ENCODE measurements around the gene HOXB2. TPM values are rescaled to one million over a fixed set of nuclear protein-coding genes. Genes with fewer than 3 reads are reported as not detected.

The HOXB2 gene
- total RNA-seq, 1 experiment from 2014 or later: not detected

GRCh38 chr17:48506246-48506645 lies 38.7 kb downstream of the HOXB2 start:
- no peak overlapping the region for H3K18ac ChIP-seq (ENCODE audit: insufficient read length, low read depth, low read length)
- no peak overlapping the region for H3K4me3 Mint-ChIP-seq
- H3T11ph ChIP-seq (ENCODE audit: low read length): no peak overlapping the region
- H3K27ac Mint-ChIP-seq: no peak overlapping the region
- TF ChIP-seq, protein P1, sequence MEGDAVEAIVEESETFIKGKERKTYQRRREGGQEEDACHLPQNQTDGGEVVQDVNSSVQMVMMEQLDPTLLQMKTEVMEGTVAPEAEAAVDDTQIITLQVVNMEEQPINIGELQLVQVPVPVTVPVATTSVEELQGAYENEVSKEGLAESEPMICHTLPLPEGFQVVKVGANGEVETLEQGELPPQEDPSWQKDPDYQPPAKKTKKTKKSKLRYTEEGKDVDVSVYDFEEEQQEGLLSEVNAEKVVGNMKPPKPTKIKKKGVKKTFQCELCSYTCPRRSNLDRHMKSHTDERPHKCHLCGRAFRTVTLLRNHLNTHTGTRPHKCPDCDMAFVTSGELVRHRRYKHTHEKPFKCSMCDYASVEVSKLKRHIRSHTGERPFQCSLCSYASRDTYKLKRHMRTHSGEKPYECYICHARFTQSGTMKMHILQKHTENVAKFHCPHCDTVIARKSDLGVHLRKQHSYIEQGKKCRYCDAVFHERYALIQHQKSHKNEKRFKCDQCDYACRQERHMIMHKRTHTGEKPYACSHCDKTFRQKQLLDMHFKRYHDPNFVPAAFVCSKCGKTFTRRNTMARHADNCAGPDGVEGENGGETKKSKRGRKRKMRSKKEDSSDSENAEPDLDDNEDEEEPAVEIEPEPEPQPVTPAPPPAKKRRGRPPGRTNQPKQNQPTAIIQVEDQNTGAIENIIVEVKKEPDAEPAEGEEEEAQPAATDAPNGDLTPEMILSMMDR (conservative IDR thresholded peaks at IDR 0.05): no peak
- H2AFZ ChIP-seq (ENCODE audit: low read length): no peak overlapping the region
- H3K23ac ChIP-seq (ENCODE audit: insufficient read length, low read depth, low read length): no peak overlapping the region
- H2BK15ac ChIP-seq (ENCODE audit: low read depth, low read length): no peak overlapping the region
- H2BK5ac ChIP-seq (ENCODE audit: insufficient read length, low read length): no peak overlapping the region
- H2BK120ac ChIP-seq (ENCODE audit: low read depth, low read length, poor library complexity, severe bottlenecking): no peak overlapping the region
- 0 out of 2 replicates have a peak, but pooled peaks cover 2% of the 10 kb centered on the region for H3K79me2 ChIP-seq (ENCODE audit: insufficient read depth, low read length)
- H3K4me1 Mint-ChIP-seq: peaks cover 16 to 22% of the 10 kb centered on the region in 2 experiments
- H3K9ac ChIP-seq (ENCODE audit: extremely low read depth, insufficient read length, low read length): no peak overlapping the region
- no peaks in the 10 kb centered on the region for H3K9me3 Mint-ChIP-seq
- H4K91ac ChIP-seq (ENCODE audit: insufficient read length, low read depth, low read length): no peak overlapping the region
- no peak overlapping the region for H2BK20ac ChIP-seq (ENCODE audit: low read depth, low read length, poor library complexity, severe bottlenecking)
- DNase-seq: no peak
- H3K14ac ChIP-seq (ENCODE audit: insufficient read depth, low read length): no peak overlapping the region
- H4K8ac ChIP-seq (replicated peaks; ENCODE audit: insufficient read length, low read depth, low read length): no peak overlapping the region
- H2BK12ac ChIP-seq (ENCODE audit: insufficient read length, low read depth, low read length): no peak overlapping the region
- H2AK5ac ChIP-seq (ENCODE audit: insufficient read length, low read length): no peak overlapping the region
- no peak overlapping the region for H3K56ac ChIP-seq (ENCODE audit: insufficient read length, low read depth, low read length)
- H3K23me2 ChIP-seq (ENCODE audit: insufficient read length, low read depth, low read length, poor library complexity, severe bottlenecking): no peaks in the 10 kb centered on the region
- H3K4ac ChIP-seq (ENCODE audit: low read depth, low read length): no peak overlapping the region
- no peak overlapping the region for H3K27ac ChIP-seq (ENCODE audit: insufficient read length, low read depth, low read length)
- H3K27me3 ChIP-seq (ENCODE audit: insufficient read depth, low read length): peaks cover 3% of the 10 kb centered on the region; the same call in 1 of the 2 replicates
- H3K79me1 ChIP-seq (ENCODE audit: insufficient read depth, low read depth, low read length, poor library complexity, severe bottlenecking): no peaks in the 10 kb centered on the region
- H4K5ac ChIP-seq (ENCODE audit: insufficient read length, low read depth, low read length): no peak overlapping the region
- H4K20me1 ChIP-seq (ENCODE audit: control insufficient read depth, insufficient read depth, insufficient read length): no peaks in the 10 kb centered on the region
- no CpG with 5 or more reads among the region's 5 CpGs for WGBS (ENCODE audit: extremely low coverage, insufficient read length, low lambda C conversion rate)
- H3K27me3 Mint-ChIP-seq (ENCODE audit: low read depth): peaks cover 75% of the 10 kb centered on the region
- H3K4me2 ChIP-seq (ENCODE audit: insufficient read depth, insufficient read length, low read length): no peak overlapping the region
- H3K4me1 ChIP-seq (ENCODE audit: insufficient read depth, low read length): no peaks in the 10 kb centered on the region
- H3K9me3 ChIP-seq (ENCODE audit: control insufficient read depth, low read depth, low read length): no peaks in the 10 kb centered on the region
- no peaks in the 10 kb centered on the region; a peak in 1 of 7 replicates for H3K36me3 Mint-ChIP-seq (ENCODE audit: insufficient read depth in 1 of 3, low read depth in 3 of 3)
